SU-DHL-6 (cell line): ENCODE results near the gene PDE4D.

Experiments used
- H2AFZ ChIP-seq: fragments of 200-600 bp; sonication (generic); 2 replicates; pipeline ENCODE4 v1.6.1; 2014; ENCODE audit warnings: low read depth, mild to moderate bottlenecking, moderate library complexity, mixed read lengths, antibody characterized with exemption, low read length; ENCODE audit not compliant: severe bottlenecking
- H3F3A ChIP-seq: fragments of 200-600 bp; shearing (Covaris generic); 2 replicates; pipeline ENCODE4 v1.6.0; 2016; ENCODE audit warnings: antibody characterized with exemption, mild to moderate bottlenecking; ENCODE audit not compliant: insufficient read depth
- H3K27ac ChIP-seq: fragments of 200-600 bp; sonication (generic); 2 replicates; pipeline ENCODE4 v1.5.1; 2016; ENCODE audit warnings: low read depth, mild to moderate bottlenecking, low read length, moderate library complexity, mixed read lengths
- H3K27me3 ChIP-seq: fragments of 200-600 bp; sonication (generic), shearing (Covaris generic); 2 replicates; pipeline ENCODE4 v1.6.0; 2014; ENCODE audit warnings: mild to moderate bottlenecking, low read length
- H3K36me3 ChIP-seq: fragments of 200-600 bp; sonication (generic); 2 replicates; pipeline ENCODE4 v1.6.1; 2014; ENCODE audit warnings: mild to moderate bottlenecking, low read length, mixed read lengths
- H3K4me2 ChIP-seq: fragments of 300-600, 200-600 bp; shearing (Covaris generic), sonication (generic); 2 replicates; pipeline ENCODE4 v1.6.0; 2014; ENCODE audit warnings: low read length, low read depth, mild to moderate bottlenecking; ENCODE audit not compliant: poor library complexity, severe bottlenecking
- H3K4me3 ChIP-seq: fragments of 200-600 bp; sonication (generic); 2 replicates; pipeline ENCODE4 v1.5.1; 2014; ENCODE audit warnings: antibody characterized with exemption, low read length, mild to moderate bottlenecking, mixed read lengths; ENCODE audit not compliant: insufficient read depth, poor library complexity, severe bottlenecking
- H3K79me2 ChIP-seq: fragments of 200-600 bp; sonication (generic); 2 replicates; pipeline ENCODE4 v1.6.1; 2014; ENCODE audit warnings: mild to moderate bottlenecking, low read length, moderate library complexity; ENCODE audit not compliant: insufficient read depth
- H3K9ac ChIP-seq: fragments of 200-600 bp; sonication (generic); 2 replicates; pipeline ENCODE4 v1.7.0; 2014; ENCODE audit warnings: mild to moderate bottlenecking, low read length
- H3K9me2 ChIP-seq: fragments of 200-600 bp; sonication (generic); replicated peaks from 2 replicates; pipeline ENCODE4 v1.6.1; 2014; ENCODE audit warnings: low read length; ENCODE audit not compliant: insufficient read depth
- H3K9me3 ChIP-seq: fragments of 200-600 bp; sonication (generic); 2 replicates; pipeline ENCODE4 v1.6.1; 2014; ENCODE audit warnings: low read length, mixed read lengths; ENCODE audit not compliant: insufficient read depth
- H4K20me1 ChIP-seq: fragments of 200-600 bp; sonication (generic); 2 replicates; pipeline ENCODE4 v1.6.1; 2014; ENCODE audit warnings: low read depth, mild to moderate bottlenecking, antibody characterized with exemption, low read length, moderate library complexity, mixed read lengths
- EZH2phosphoT487 ChIP-seq: fragments of 200-600 bp; sonication (generic), shearing (Covaris generic); conservative IDR thresholded peaks from 2 replicates; pipeline ENCODE4 v1.6.1; 2018; ENCODE audit warnings: mild to moderate bottlenecking, antibody characterized with exemption, low read length, moderate library complexity, mixed read lengths
- TF ChIP-seq, protein P1 (sequence below): fragments of 200-600 bp; sonication (generic); IDR thresholded peaks from one replicate; pipeline ENCODE4 v1.5.1; 2017; ENCODE audit warnings: antibody characterized with exemption, mild to moderate bottlenecking, low read length, moderate library complexity; ENCODE audit not compliant: insufficient read depth, poor library complexity, severe bottlenecking

The PDE4D gene

DNA sequence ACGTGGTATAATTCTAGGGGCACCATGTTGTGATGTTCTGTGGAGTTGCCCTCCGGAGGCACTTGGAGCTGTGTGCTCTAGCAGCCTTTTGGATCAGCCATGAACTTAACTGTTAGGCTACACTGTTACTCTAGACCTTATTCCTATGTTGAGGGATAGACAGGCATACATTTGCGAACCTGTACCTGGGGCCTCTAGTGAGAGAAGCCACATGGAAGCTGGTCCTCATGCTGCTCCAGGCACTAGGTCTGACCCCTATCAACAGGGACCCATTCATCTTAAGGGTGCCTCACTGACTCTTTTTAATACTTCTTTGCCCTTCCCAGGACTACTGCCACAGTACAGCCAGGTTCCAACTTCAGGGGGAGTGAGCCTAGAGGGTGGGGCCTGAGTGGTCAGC, 715.9 kb downstream of the PDE4D start:
- H3K79me2 ChIP-seq, result no peaks in the 10 kb centered on the region
- no peaks in the 10 kb centered on the region; the same call in 1 of the 2 replicates for H3F3A ChIP-seq
- H3K9me2 ChIP-seq, result no peaks in the 10 kb centered on the region
- H4K20me1 ChIP-seq, result no peaks in the 10 kb centered on the region
- no peak overlapping the region for H3K9ac ChIP-seq
- no peak overlapping the region for H2AFZ ChIP-seq
- no peaks in the 10 kb centered on the region for H3K9me3 ChIP-seq
- H3K27me3 ChIP-seq, result no peaks in the 10 kb centered on the region
- H3K4me3 ChIP-seq, result no peak overlapping the region
- no peaks in the 10 kb centered on the region for H3K36me3 ChIP-seq
- no peak overlapping the region for H3K4me2 ChIP-seq
- no peak overlapping the region for H3K27ac ChIP-seq
- TF ChIP-seq, protein P1, sequence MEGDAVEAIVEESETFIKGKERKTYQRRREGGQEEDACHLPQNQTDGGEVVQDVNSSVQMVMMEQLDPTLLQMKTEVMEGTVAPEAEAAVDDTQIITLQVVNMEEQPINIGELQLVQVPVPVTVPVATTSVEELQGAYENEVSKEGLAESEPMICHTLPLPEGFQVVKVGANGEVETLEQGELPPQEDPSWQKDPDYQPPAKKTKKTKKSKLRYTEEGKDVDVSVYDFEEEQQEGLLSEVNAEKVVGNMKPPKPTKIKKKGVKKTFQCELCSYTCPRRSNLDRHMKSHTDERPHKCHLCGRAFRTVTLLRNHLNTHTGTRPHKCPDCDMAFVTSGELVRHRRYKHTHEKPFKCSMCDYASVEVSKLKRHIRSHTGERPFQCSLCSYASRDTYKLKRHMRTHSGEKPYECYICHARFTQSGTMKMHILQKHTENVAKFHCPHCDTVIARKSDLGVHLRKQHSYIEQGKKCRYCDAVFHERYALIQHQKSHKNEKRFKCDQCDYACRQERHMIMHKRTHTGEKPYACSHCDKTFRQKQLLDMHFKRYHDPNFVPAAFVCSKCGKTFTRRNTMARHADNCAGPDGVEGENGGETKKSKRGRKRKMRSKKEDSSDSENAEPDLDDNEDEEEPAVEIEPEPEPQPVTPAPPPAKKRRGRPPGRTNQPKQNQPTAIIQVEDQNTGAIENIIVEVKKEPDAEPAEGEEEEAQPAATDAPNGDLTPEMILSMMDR, result no peak
- no peak for TF ChIP-seq EZH2phosphoT487

DNA sequence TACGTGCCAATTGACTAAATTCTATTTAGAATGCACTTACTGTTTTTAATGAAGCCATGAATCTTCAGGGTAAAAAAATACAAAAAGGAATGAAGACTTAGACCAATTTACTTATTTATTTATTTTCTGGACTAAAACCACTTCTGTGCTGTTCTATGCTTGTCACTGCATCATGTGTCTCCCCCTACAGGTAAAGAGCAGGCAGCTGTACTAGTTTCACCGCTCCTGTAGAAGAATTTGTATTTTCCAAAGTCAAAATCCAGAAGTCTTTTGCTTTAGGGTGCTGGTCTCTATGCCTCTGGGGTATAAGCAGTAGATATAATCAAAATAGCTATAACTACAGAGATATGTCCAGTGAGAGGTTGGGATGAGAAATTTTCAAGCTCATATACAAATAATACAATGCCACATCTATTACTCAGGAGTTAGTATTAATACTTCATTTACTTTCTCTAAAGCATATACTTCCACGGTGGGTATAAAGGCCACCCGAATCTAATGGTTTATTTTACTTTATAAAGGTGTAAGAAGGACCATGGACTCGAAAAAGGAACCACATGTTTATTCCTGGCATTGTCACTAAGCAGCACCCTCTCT, 719.2 kb downstream of the PDE4D start:
- H3K27ac ChIP-seq, result no peak overlapping the region
- no peak overlapping the region for H3K4me2 ChIP-seq
- no peaks in the 10 kb centered on the region for H3K79me2 ChIP-seq
- no peak for TF ChIP-seq EZH2phosphoT487
- TF ChIP-seq, protein P1, result peak; percentile 72
- no peaks in the 10 kb centered on the region for H4K20me1 ChIP-seq
- H3K9ac ChIP-seq, result no peak overlapping the region
- no peaks in the 10 kb centered on the region; the same call in 1 of the 2 replicates for H3F3A ChIP-seq
- no peaks in the 10 kb centered on the region for H3K9me3 ChIP-seq
- no peaks in the 10 kb centered on the region for H3K36me3 ChIP-seq
- H3K4me3 ChIP-seq, result no peak overlapping the region
- H2AFZ ChIP-seq, result no peak overlapping the region
- H3K27me3 ChIP-seq, result no peaks in the 10 kb centered on the region
- H3K9me2 ChIP-seq, result no peaks in the 10 kb centered on the region

DNA sequence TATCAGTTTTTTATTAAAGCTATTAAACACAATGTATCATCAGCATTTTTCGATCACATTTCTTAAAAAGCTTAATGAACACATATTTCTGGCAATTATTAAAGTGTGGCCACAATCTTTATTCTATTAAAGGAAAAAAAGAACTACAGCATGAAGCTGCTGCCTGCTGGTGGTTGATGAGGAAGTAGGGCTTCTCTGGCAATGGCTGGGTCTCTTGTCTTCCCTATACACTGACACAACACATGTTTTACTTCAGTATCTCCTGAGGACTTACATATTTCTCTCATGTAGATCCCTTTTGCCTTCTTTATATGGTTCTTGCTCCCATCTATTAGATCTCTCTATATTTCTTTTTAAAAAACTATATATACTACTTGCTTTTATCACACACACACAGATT, 719.9 kb downstream of the PDE4D start:
- TF ChIP-seq EZH2phosphoT487, result no peak
- TF ChIP-seq, protein P1, result no peak
- Histone ChIP-seq H3K9me3 (no peaks in the 10 kb centered on the region), H2AFZ (peak overlapping the region; percentile 41), H3K27ac (no peak overlapping the region), H4K20me1 (no peaks in the 10 kb centered on the region), H3K9ac (no peak overlapping the region), H3K4me2 (no peak overlapping the region), H3K79me2 (no peaks in the 10 kb centered on the region), H3K4me3 (no peak overlapping the region), H3K27me3 (no peaks in the 10 kb centered on the region), H3K36me3 (no peaks in the 10 kb centered on the region), H3K9me2 (no peaks in the 10 kb centered on the region), H3F3A (no peaks in the 10 kb centered on the region; the same call in 1 of the 2 replicates)
